Erythroblast (primary cell): ENCODE results near the gene MS4A14.

Experiments
- GATA1 ChIP-seq: IDR thresholded peaks from 2 replicates; pipeline ENCODE4 v1.6.1; 2011; ENCODE audit warnings: low read depth, mild to moderate bottlenecking, control low read depth, low read length, moderate library complexity
- POLR2A ChIP-seq: IDR thresholded peaks from 2 replicates; pipeline ENCODE4 v1.6.1; 2011; ENCODE audit warnings: mild to moderate bottlenecking, low read length

- TF ChIP-seq POLR2A (no peak), GATA1 (no peak)
Measured at GRCh38 chr11:60422609-60423008, 26.4 kb downstream of the MS4A14 start.
